ENCODE data around the gene NTF4. TPM values are rescaled to one million over a fixed set of nuclear protein-coding genes. Genes with fewer than 3 reads are reported as not detected.
A peak's percentile ranks its signal among the peaks of the same experiment; 100 is the strongest.
"Not testable (repeated sequence)": the region's sequence is repeated elsewhere in the genome, so short reads cannot be mapped to it uniquely, and the experiment has no call there.

Gene NTF4
- total RNA-seq, 2 experiments from 2014 or later = not detected

DNA sequence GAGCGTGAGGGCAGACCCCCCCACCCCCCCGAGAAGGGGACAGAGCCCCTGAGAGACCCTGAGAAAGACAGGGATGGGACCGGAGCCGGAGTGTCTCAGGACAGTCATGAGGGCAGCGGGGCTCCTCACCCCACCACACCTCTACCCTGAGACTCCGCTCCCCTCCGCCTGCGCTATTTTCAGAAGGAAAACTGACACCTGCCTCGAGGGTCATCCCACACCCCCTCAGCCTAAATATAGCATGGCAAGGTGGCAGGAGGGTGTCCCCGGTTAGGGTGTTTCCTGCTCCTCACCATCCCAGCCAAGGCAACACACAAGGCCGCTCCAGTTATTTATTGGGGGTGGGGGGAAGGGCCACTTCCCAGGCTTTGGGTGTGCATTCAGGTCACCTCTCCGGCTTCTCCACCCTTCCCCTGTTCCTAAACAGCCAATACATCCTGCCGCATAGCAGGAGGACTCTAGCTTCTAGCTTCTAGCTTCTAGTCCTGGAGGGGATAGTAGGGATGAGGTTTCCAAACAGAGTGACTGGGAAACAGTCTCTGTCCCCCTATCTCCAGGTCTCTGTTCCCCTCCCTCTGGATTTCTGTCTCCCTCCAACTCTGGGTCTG lies 1.4 kb upstream of the NTF4 start:
- ChIA-PET CTCF (interaction anchor here (0.6 kb wide), 1 partner anchor 8 kb away, joined by 4 read pairs; no protein-coding TSS in a partner anchor), POLR2A (no interaction called here)
- Mint-ChIP-seq H3K27ac (no peak overlapping the region), H3K9me3 (no peaks in the 10 kb centered on the region), H3K27me3 (peaks cover 56% of the 10 kb centered on the region), H3K36me3 (no peaks in the 10 kb centered on the region), H3K4me3 (no peak overlapping the region), H3K4me1 (ENCODE audit: low read depth) (no peaks in the 10 kb centered on the region)
- no peak for DNase-seq
- intact Hi-C loops (cut with micrococcal nuclease) = no loop called here

DNA sequence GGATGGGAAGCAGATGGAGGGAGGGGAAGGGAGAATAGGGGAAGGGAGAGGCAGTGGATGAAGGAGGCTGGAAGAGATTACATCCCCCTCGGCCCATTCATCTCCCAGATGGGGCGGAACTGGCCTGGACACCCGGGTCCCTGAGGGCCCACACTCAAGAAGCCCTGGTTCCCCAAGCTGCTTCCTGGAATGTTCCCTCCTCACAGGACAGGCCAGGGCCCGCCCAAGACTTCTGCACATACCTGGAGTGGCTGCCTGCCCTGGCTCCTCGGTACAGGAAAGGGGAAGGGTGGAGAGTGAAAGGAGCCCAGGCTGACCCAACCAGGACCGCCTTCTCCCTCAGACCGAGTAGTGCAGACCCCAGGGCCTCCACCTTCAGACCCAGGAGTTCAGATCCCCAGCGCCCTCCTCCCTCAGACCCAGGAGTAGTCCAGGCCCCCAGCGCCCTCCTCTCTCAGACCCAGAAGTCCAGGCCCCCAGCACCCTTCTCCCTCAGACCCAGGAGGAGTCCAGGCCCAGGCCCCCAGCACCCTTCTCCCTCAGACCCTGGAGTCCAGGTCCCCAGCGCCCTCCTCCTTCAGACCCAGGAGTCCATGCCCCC lies 489 bp downstream of the NTF4 start:
- H3K27ac Mint-ChIP-seq = no peak overlapping the region
- H3K4me3 Mint-ChIP-seq = no peak overlapping the region
- no peaks in the 10 kb centered on the region for H3K4me1 Mint-ChIP-seq (ENCODE audit: low read depth)
- ChIA-PET POLR2A (no interaction called here), CTCF (no interaction called here)
- no peaks in the 10 kb centered on the region for H3K36me3 Mint-ChIP-seq
- H3K9me3 Mint-ChIP-seq = no peaks in the 10 kb centered on the region
- peaks cover 49% of the 10 kb centered on the region for H3K27me3 Mint-ChIP-seq
- intact Hi-C loops (cut with micrococcal nuclease) = no loop called here
- DNase-seq = no peak

DNA sequence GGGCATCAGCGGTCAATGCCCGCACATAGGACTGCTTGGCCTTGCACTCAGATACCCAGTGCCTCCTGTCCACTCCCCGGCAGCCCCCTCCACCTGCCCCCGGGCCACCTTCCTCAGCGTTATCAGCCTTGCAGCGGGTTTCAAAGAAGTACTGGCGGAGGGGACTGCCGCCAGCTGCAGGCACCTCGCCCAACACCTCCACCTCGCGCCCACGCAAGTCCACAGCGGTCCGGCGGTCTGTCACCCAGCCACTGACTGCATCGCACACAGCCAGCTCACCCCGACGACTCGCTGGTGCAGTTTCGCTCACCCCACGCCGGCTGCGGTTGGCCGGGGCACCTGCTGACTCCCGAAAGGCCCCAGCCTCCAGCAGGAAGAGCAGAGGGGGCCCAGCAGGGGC lies 3.2 kb downstream of the NTF4 start:
- Mint-ChIP-seq H3K4me3 (no peak overlapping the region), H3K27me3 (peaks cover 48% of the 10 kb centered on the region), H3K4me1 (ENCODE audit: low read depth) (peaks cover 17% of the 10 kb centered on the region), H3K27ac (no peak overlapping the region), H3K9me3 (no peaks in the 10 kb centered on the region), H3K36me3 (no peaks in the 10 kb centered on the region)
- ChIA-PET CTCF (no interaction called here), POLR2A (no interaction called here)
- DNase-seq = peak; percentile 21
- intact Hi-C loops (cut with micrococcal nuclease) = no loop called here

DNA sequence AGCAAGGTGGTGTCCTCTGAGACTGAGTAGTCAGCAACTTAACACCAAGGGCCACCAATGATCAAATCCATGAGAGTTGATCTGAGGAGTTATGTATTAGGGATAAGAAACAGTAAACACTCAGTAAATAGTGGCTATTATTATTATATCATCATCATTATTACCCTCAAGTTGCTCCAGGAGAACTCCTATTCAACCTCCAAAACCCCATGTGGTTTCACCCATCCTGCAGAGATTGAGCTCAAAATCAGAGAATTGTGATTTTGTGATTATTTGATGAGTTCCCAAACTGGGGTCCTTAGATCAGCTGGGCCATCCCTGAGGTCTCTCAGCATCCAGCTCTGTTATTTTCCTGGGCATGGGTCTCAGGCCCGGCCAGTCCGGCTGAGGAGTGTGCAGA lies 3.6 kb downstream of the NTF4 start:
- Mint-ChIP-seq H3K27ac (no peak overlapping the region), H3K27me3 (peaks cover 44% of the 10 kb centered on the region), H3K36me3 (no peaks in the 10 kb centered on the region), H3K9me3 (no peaks in the 10 kb centered on the region), H3K4me1 (ENCODE audit: low read depth) (peaks cover 21% of the 10 kb centered on the region), H3K4me3 (no peak overlapping the region)
- intact Hi-C loops (cut with micrococcal nuclease) = no loop called here
- DNase-seq = no peak
- ChIA-PET POLR2A (no interaction called here), CTCF (interaction anchor here (1.0 kb wide), 1 partner anchor 43 kb away, joined by 3 read pairs; no protein-coding TSS in a partner anchor)

DNA sequence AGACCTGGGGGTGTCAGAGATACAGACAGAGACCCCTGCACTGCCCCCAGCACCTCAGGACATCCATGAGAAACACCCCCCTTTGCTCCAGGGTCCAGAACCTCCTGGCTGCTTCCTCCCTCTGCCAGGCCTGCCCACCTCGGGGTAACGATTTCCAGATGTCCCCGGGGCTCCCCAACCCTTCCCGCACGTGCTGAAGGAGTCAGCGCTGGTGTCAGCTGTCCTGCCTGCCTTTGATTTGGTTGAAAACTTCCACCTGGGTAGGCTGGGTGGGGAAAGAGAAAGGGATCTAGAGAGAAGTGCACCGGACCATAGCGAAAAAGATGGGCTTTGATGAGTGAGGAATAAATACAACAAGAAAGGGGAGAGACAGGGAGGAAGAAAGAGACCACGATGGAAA lies 5.6 kb downstream of the NTF4 start:
- ChIA-PET CTCF (interaction anchor here (1.4 kb wide), 1 partner anchor 39 kb away, joined by 9 read pairs; no protein-coding TSS in a partner anchor), POLR2A (no interaction called here)
- Mint-ChIP-seq H3K36me3 (no peaks in the 10 kb centered on the region), H3K27ac (no peak overlapping the region), H3K4me3 (no peak overlapping the region), H3K4me1 (ENCODE audit: low read depth) (peaks cover 21% of the 10 kb centered on the region), H3K27me3 (peaks cover 33% of the 10 kb centered on the region), H3K9me3 (no peaks in the 10 kb centered on the region)
- intact Hi-C loops (cut with micrococcal nuclease) = no loop called here
- no peak for DNase-seq

DNA sequence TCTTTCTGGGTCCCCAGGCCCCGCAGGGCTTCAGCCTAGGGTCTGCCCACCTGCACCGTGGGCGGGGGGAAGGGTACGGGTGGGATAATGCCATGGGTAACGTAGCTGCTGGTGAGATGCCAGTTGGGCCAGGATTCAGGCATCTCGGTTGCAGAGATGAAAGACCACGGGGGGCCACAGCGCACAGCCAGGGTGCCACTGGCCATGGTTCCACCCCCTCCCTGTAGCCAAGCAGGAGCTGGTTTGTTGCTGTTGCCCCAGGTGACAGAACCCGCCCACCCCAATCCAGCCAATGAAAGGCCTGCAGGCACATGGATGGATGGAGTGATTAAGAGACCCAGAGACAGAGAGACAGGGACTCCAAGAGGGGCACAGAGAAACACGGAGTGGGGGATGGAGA lies 6.1 kb downstream of the NTF4 start:
- Mint-ChIP-seq H3K4me1 (ENCODE audit: low read depth) (peaks cover 21% of the 10 kb centered on the region), H3K36me3 (no peaks in the 10 kb centered on the region), H3K27ac (no peak overlapping the region), H3K27me3 (peaks cover 30% of the 10 kb centered on the region), H3K4me3 (no peak overlapping the region), H3K9me3 (no peaks in the 10 kb centered on the region)
- CTCF ChIA-PET = interaction anchor here (1.0 kb wide), 1 partner anchor 168 kb away, joined by 3 read pairs; no protein-coding TSS in a partner anchor
- intact Hi-C loops (cut with micrococcal nuclease) = no loop called here
- peak; percentile 57 for DNase-seq
- POLR2A ChIA-PET = no interaction called here

DNA sequence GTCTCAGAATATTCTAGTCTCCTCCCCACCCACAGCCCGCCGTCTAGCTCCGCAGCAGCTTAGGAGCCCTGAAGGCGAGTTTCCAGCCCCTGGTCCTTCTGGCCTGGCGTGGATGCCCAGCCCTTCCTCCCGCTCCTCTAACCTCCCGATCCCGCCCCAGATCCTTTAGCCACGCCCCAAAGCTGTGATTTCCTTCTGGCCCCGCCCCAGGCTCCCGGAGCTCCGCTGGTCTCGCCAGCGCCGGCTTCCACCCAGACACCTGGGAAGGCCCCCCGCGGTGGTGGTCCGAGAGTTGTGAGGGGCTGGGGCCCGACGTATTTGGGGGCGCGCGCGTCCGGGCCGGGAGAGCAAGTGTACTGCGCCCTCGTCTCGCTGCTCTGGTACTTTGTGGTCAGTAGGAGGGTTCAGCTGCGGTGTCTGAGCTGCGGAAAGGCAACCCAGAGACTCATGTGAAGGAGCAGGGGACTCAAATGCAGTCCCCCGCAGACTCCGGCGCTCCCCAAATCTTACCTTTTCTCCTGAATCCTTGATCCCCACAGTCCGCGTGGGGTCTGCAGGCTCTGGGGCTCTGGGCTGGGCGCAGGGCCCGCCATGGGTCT lies 6.9 kb downstream of the NTF4 start, which contains the start of gene CGB7:
TSS of gene CGB7 (minus strand) at position 114 of the 599 bp plus-strand sequence. CDS start 2,374 bp downstream, outside the sequence.
- peak within 1 kb of the TSS; percentile 48 for H3K4me3 Mint-ChIP-seq
- ChIA-PET POLR2A (no interaction called here), CTCF (interaction anchor here (1.0 to 2.4 kb wide), 4 partner anchors 40 to 169 kb away, joined by 3 to 11 read pairs (median 4); partner anchors contain the start of gene LIN7B)

DNA sequence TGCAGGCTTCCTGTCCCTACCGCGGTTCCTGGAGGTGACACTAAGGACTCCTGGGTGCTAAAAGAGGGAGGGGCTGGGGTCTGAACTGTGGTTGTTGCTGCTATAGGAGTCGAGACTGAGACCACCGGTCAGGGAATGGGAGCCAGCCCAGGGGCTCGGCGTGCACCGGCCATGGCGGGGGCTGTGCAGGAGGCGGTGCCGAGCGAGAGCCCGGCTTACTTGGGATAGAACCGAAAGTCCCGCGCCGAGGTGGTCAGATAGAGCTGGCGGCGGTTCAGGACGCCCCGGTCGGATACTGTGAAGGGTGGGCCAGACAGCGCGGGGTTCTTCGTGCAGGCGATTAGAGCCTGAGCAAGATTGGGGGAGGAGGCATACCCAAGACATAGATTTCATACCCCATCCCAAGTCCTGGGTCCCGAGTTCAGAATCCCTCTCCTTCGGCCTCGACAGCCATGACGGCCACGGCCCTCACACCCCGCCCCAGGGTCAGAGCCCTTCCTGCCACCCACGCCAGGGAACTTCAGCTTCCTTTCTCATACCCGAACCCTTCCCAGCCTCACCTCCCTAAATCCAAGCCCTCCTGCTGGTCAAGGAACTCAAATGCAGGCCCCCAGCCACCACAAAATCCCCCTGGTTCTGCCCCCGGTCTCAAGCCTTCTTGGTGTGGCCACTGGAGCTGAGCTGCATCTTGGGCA lies 7.6 kb downstream of the NTF4 start:
- peak; percentile 13 for DNase-seq
- CTCF ChIA-PET = interaction anchor here (1.0 to 2.4 kb wide), 7 partner anchors 41 to 142 kb away, joined by 3 to 11 read pairs (median 4); partner anchors contain the start of genes LIN7B and RUVBL2

More for the DNA sequence above, 6.9 kb downstream of the NTF4 start, which contains the start of gene CGB7:
- no peaks in the 10 kb centered on the region for H3K36me3 Mint-ChIP-seq
- H3K4me1 Mint-ChIP-seq (ENCODE audit: low read depth) = peaks cover 21% of the 10 kb centered on the region
- H3K9me3 Mint-ChIP-seq = no peaks in the 10 kb centered on the region
- intact Hi-C loops (cut with micrococcal nuclease) = no loop called here
- H3K27ac Mint-ChIP-seq = no peak within 1 kb of the TSS
- DNase-seq = peak; percentile 61
- H3K27me3 Mint-ChIP-seq = peaks cover 26% of the 10 kb centered on the region

DNA sequence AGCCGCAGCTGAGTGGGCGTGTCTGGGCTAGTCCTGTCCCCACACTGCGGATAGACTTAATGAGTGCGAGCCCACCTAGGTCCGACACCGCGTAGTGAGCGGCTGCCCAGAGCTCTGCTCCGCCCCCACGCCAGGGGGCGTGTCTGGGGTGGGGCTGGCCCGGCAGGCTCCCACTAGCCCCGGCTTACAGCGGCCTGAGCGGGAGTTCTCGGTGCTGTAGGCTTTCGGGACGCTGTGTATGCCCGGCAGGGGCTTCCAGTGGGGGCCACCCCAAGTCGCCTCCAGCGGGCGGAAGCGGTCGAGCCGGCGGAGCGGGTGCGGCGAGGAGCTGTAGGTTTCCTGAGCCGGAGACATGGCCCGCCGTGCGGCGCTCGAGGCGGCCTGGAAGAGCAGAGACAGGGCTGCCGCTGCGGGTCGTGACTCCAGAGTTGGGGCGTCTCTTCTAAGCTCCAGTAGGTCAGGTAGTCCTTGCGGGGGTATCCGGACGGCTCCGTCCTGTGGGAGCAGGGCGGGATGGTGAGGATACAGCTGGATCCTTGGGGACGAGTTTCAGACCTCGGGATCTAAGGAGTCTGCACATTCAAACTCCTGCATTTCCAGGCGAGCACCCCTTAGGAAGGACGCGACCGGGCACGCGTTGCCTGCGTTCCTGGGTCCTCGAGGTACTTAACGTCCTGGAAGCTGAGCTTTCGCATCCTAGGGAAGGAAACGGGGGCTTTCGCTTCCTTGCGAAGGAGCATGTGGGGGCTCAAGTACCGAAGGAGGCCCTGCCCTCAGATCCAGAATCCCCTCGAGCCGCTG lies 8.3 kb downstream of the NTF4 start:
- Mint-ChIP-seq H3K27ac (no peak overlapping the region), H3K27me3 (peaks cover 24% of the 10 kb centered on the region), H3K9me3 (no peaks in the 10 kb centered on the region), H3K36me3 (no peaks in the 10 kb centered on the region), H3K4me1 (ENCODE audit: low read depth) (peaks cover 21% of the 10 kb centered on the region), H3K4me3 (peak overlapping the region; percentile 48)
- POLR2A ChIA-PET = interaction anchor here (0.6 kb wide), 1 partner anchor 350 kb away, joined by 3 read pairs; no protein-coding TSS in a partner anchor
- intact Hi-C loops (cut with micrococcal nuclease) = no loop called here
- CTCF ChIA-PET = interaction anchor here (0.6 to 2.4 kb wide), 6 partner anchors 41 to 261 kb away, joined by 3 to 11 read pairs (median 4); partner anchors contain the start of gene RUVBL2
- peak; percentile 66 for DNase-seq

More for the DNA sequence above, 7.6 kb downstream of the NTF4 start:
- peak overlapping the region; percentile 48 for H3K4me3 Mint-ChIP-seq
- H3K4me1 Mint-ChIP-seq (ENCODE audit: low read depth) = peaks cover 21% of the 10 kb centered on the region
- intact Hi-C loops (cut with micrococcal nuclease); POLR2A ChIA-PET; H3K36me3 Mint-ChIP-seq; H3K9me3 Mint-ChIP-seq; H3K27ac Mint-ChIP-seq: not testable (repeated sequence)
- peaks cover 26% of the 10 kb centered on the region for H3K27me3 Mint-ChIP-seq

DNA sequence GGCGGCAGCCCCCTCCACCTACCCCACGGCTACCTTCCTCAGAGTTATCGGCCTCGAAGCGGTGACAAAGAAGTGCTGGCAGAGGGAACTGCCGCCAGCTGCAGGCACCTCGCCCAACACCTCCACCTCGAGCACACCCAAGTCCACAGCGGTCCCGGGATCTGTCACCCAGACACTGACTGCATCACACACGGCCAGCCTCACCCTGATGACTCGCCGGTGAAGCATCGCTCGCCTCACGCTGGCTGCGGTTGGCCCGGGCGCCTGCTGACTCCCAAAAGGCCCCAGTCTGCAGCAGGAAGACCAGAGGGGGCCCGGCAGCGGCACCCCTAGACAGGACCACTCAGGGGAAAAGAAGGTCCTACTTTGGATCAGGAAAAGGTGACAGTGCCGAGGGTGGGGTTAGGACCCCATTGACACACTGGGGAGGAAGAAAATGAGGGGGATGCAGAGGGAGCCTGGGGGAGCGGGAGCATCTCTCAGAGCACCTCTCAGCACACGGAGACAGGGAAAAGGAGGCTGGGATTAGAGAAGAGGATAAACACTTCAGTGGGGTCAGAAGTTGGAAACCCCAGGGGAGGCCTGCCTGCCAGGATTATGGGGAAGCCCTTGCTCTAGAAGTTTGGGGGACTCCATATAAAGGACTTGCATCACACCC lies 14.1 kb downstream of the NTF4 start:
- intact Hi-C loops (cut with micrococcal nuclease); H3K4me3 Mint-ChIP-seq; H3K27ac Mint-ChIP-seq; POLR2A ChIA-PET; H3K4me1 Mint-ChIP-seq (ENCODE audit: low read depth); H3K9me3 Mint-ChIP-seq; H3K36me3 Mint-ChIP-seq; DNase-seq; CTCF ChIA-PET; H3K27me3 Mint-ChIP-seq: not testable (repeated sequence)

DNA sequence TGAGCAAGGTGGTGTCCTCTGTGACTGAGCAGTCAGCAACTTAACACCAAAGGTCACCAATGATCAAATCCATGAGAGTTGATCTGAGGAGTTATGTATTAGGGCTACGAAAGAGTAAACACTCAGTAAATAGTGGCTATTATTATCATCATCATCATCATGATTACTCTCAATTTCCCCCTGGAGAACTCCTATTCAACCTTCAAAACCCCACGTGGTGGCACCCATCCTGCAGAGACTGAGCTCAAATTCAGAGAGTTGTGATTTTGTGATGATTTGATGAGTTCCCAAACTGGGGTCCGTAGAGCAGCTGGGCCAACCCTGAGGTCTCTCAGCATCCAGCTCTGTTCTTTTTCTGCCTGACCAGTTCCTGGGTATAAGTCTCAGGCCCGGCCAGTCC lies 14.8 kb downstream of the NTF4 start:
- H3K36me3 Mint-ChIP-seq; H3K27me3 Mint-ChIP-seq; H3K9me3 Mint-ChIP-seq; CTCF ChIA-PET; POLR2A ChIA-PET; H3K4me3 Mint-ChIP-seq; intact Hi-C loops (cut with micrococcal nuclease); H3K4me1 Mint-ChIP-seq (ENCODE audit: low read depth); DNase-seq; H3K27ac Mint-ChIP-seq: not testable (repeated sequence)

Measured in activated CD4-positive, alpha-beta memory T cell treated with anti-CD3 and anti-CD28 coated beads for 36 hours (primary cell).